ENCODE measurements around the gene ENDOD1. TPM values are rescaled to one million over a fixed set of nuclear protein-coding genes. Genes with fewer than 3 reads are reported as not detected.
A peak's percentile ranks its signal among the peaks of the same experiment; 100 is the strongest.

The ENDOD1 gene
- polyA plus RNA-seq, 3 donors, result 1.3 to 3.4 (median 3.2) TPM

GRCh38 chr11:95149651-95150364 lies 60.2 kb downstream of the ENDOD1 start:
- no peaks in the 10 kb centered on the region for H3K9me3 Mint-ChIP-seq
- no peaks in the 10 kb centered on the region for H3K36me3 ChIP-seq (replicated peaks in 1 of 2; ENCODE audit: control insufficient read depth in 1 of 2, insufficient read depth in 2 of 2, low read length in 2 of 2)
- H3K27me3 Mint-ChIP-seq (ENCODE audit: low read depth in 3 of 3), result peaks cover 2 to 16% (median 6%) of the 10 kb centered on the region in 3 donors
- H3K27ac Mint-ChIP-seq, result peak overlapping the region in 1 of 7 donors; percentile 76
- no peaks in the 10 kb centered on the region for H4K20me1 ChIP-seq (ENCODE audit: insufficient read depth, low read length)
- DNase-seq, result no peak
- TF ChIP-seq, protein P1, sequence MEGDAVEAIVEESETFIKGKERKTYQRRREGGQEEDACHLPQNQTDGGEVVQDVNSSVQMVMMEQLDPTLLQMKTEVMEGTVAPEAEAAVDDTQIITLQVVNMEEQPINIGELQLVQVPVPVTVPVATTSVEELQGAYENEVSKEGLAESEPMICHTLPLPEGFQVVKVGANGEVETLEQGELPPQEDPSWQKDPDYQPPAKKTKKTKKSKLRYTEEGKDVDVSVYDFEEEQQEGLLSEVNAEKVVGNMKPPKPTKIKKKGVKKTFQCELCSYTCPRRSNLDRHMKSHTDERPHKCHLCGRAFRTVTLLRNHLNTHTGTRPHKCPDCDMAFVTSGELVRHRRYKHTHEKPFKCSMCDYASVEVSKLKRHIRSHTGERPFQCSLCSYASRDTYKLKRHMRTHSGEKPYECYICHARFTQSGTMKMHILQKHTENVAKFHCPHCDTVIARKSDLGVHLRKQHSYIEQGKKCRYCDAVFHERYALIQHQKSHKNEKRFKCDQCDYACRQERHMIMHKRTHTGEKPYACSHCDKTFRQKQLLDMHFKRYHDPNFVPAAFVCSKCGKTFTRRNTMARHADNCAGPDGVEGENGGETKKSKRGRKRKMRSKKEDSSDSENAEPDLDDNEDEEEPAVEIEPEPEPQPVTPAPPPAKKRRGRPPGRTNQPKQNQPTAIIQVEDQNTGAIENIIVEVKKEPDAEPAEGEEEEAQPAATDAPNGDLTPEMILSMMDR (IDR thresholded peaks at IDR 0.05), result no peak
- H3K4me1 ChIP-seq (ENCODE audit: control insufficient read depth in 1 of 2, insufficient read depth in 2 of 2, low read length in 2 of 2), result peaks cover 22 to 33% of the 10 kb centered on the region in 2 donors
- H3K79me2 ChIP-seq (ENCODE audit: insufficient read depth, low read length), result no peaks in the 10 kb centered on the region
- peaks cover 0 to 6% of the 10 kb centered on the region in 2 donors for H3K27me3 ChIP-seq (ENCODE audit: control insufficient read depth in 2 of 2, insufficient read depth in 2 of 2, low read length in 2 of 2)
- no peaks in the 10 kb centered on the region for H3K36me3 Mint-ChIP-seq
- H3K4me3 ChIP-seq (replicated peaks in 1 of 3; ENCODE audit: low read depth in 2 of 3, low read length in 3 of 3), result peak overlapping the region; percentile 67 to 89 (median 75)
- peak overlapping the region; percentile 96 to 97 for H3K4me3 Mint-ChIP-seq
- H3K9ac ChIP-seq (ENCODE audit: insufficient read depth, low read length, poor library complexity, severe bottlenecking), result peak overlapping the region; percentile 73
- no peak overlapping the region for H3K27ac ChIP-seq (ENCODE audit: low read depth in 1 of 2, low read length in 2 of 2)
- H3K9me3 ChIP-seq (replicated peaks in 1 of 2; ENCODE audit: control insufficient read depth in 1 of 2, insufficient read depth in 1 of 2, low read length in 2 of 2), result no peaks in the 10 kb centered on the region
- peak overlapping the region; percentile 91 for H3K4me2 ChIP-seq (replicated peaks; ENCODE audit: extremely low read depth, low read length, poor library complexity, severe bottlenecking)
- peak overlapping the region; percentile 95 for H2AFZ ChIP-seq (ENCODE audit: insufficient read depth, low read depth, low read length, poor library complexity, severe bottlenecking)
- 26% methylated on average over 18 of the region's 23 CpGs for WGBS (ENCODE audit: insufficient coverage)
- H3K4me1 Mint-ChIP-seq, result peaks cover 35% of the 10 kb centered on the region
- intact Hi-C loops (cut with micrococcal nuclease), result loop anchor here (2.0 to 5.0 kb wide), 7 partner anchors 81 to 615 kb away; partner anchors contain the start of genes SESN3 (in 1 of the 2) and SRSF8 (in 1 of the 2)

- peak overlapping the region; percentile 95 for H2AFZ ChIP-seq (ENCODE audit: insufficient read depth, low read depth, low read length, poor library complexity, severe bottlenecking)
- H3K4me1 ChIP-seq (ENCODE audit: control insufficient read depth in 1 of 2, insufficient read depth in 2 of 2, low read length in 2 of 2), result peaks cover 22 to 33% of the 10 kb centered on the region in 2 donors
- H3K9me3 Mint-ChIP-seq, result no peaks in the 10 kb centered on the region
- WGBS (ENCODE audit: insufficient coverage), result under 1% methylated on average over 51 of the region's 55 CpGs
- H4K20me1 ChIP-seq (ENCODE audit: insufficient read depth, low read length), result no peaks in the 10 kb centered on the region
- peak overlapping the region; percentile 76 to 93 (median 83) for H3K27ac Mint-ChIP-seq
- no peaks in the 10 kb centered on the region for H3K79me2 ChIP-seq (ENCODE audit: insufficient read depth, low read length)
- H3K4me3 Mint-ChIP-seq, result peak overlapping the region; percentile 96 to 97
- peaks cover 0 to 6% of the 10 kb centered on the region in 2 donors for H3K27me3 ChIP-seq (ENCODE audit: control insufficient read depth in 2 of 2, insufficient read depth in 2 of 2, low read length in 2 of 2)
- H3K4me3 ChIP-seq (replicated peaks in 1 of 3; ENCODE audit: low read depth in 2 of 3, low read length in 3 of 3), result peak overlapping the region; percentile 67 to 89 (median 75)
- peak overlapping the region; percentile 73 for H3K9ac ChIP-seq (ENCODE audit: insufficient read depth, low read length, poor library complexity, severe bottlenecking)
- no peaks in the 10 kb centered on the region for H3K36me3 ChIP-seq (replicated peaks in 1 of 2; ENCODE audit: control insufficient read depth in 1 of 2, insufficient read depth in 2 of 2, low read length in 2 of 2)
- no peaks in the 10 kb centered on the region for H3K9me3 ChIP-seq (replicated peaks in 1 of 2; ENCODE audit: control insufficient read depth in 1 of 2, insufficient read depth in 1 of 2, low read length in 2 of 2)
- H3K4me1 Mint-ChIP-seq, result peaks cover 35% of the 10 kb centered on the region
- H3K36me3 Mint-ChIP-seq, result no peaks in the 10 kb centered on the region
- peaks cover 2 to 16% (median 4%) of the 10 kb centered on the region in 3 donors for H3K27me3 Mint-ChIP-seq (ENCODE audit: low read depth in 3 of 3)
- DNase-seq, result peak; percentile 78 to 84 (median 78)
- peak overlapping the region; percentile 91 for H3K4me2 ChIP-seq (replicated peaks; ENCODE audit: extremely low read depth, low read length, poor library complexity, severe bottlenecking)
- TF ChIP-seq, protein P1 (IDR thresholded peaks at IDR 0.05), result peak; percentile 90
- intact Hi-C loops (cut with micrococcal nuclease), result loop anchor here (2.0 to 5.0 kb wide), 7 partner anchors 81 to 614 kb away; partner anchors contain the start of genes SESN3 (in 1 of the 2) and SRSF8 (in 1 of the 2)
- H3K27ac ChIP-seq (ENCODE audit: low read depth in 1 of 2, low read length in 2 of 2), result peak overlapping the region; percentile 34 to 77
Measured at GRCh38 chr11:95150956-95151684, 61.5 kb downstream of the ENDOD1 start.

Measured in CD14-positive monocyte (primary cell).